ENCODE data around the gene MED27. TPM values are rescaled to one million over a fixed set of nuclear protein-coding genes. Genes with fewer than 3 reads are reported as not detected.
A peak's percentile ranks its signal among the peaks of the same experiment; 100 is the strongest.

MED27 gene
- polyA plus RNA-seq (ENCODE audit: insufficient read length in 3 of 3) = 10 to 100 TPM; 23.4 to 24.5 (median 23.6) TPM

GRCh38 chr9:132079391-132080091 is at the start of gene MED27:
TSS of gene MED27 (minus strand) at chr9:132079867. CDS start at chr9:132079844, 23 bp downstream.
- DNase-seq (ENCODE audit: low read depth in 3 of 3, low spot score in 2 of 3) = peak; percentile 78 to 88 (median 82)

- no peak for DNase-seq (ENCODE audit: low read depth in 3 of 3, low spot score in 2 of 3)
Observed at GRCh38 chr9:132127888-132128534, 48.3 kb upstream of the MED27 start.

GRCh38 chr9:132126680-132127236 is 47.1 kb upstream of the MED27 start:
- no peak for DNase-seq (ENCODE audit: low read depth in 3 of 3, low spot score in 2 of 3)

- no peak for DNase-seq (ENCODE audit: low read depth in 3 of 3, low spot score in 2 of 3)
Observed at GRCh38 chr9:132125944-132126679, 46.4 kb upstream of the MED27 start.

- no peak for DNase-seq (ENCODE audit: low read depth in 3 of 3, low spot score in 2 of 3)
Observed at GRCh38 chr9:132125361-132125760, 45.7 kb upstream of the MED27 start.

GRCh38 chr9:132124800-132125199 is 45.1 kb upstream of the MED27 start:
- DNase-seq (ENCODE audit: low read depth in 3 of 3, low spot score in 2 of 3) = no peak

- DNase-seq (ENCODE audit: low read depth in 3 of 3, low spot score in 2 of 3) = no peak
Observed at GRCh38 chr9:132121021-132121420, 41.4 kb upstream of the MED27 start.

- DNase-seq (ENCODE audit: low read depth in 3 of 3, low spot score in 2 of 3) = no peak
Observed at GRCh38 chr9:132117694-132118093, 38.0 kb upstream of the MED27 start.

GRCh38 chr9:132116583-132116982 is 36.9 kb upstream of the MED27 start:
- no peak for DNase-seq (ENCODE audit: low read depth in 3 of 3, low spot score in 2 of 3)

- peak; percentile 33 to 69 (median 54) for DNase-seq (ENCODE audit: low read depth in 3 of 3, low spot score in 2 of 3)
Observed at GRCh38 chr9:132114102-132114707, 34.5 kb upstream of the MED27 start.

GRCh38 chr9:132109291-132109690 is 29.6 kb upstream of the MED27 start:
- no peak for DNase-seq (ENCODE audit: low read depth in 3 of 3, low spot score in 2 of 3)

GRCh38 chr9:132108728-132109127 is 29.1 kb upstream of the MED27 start:
- DNase-seq (ENCODE audit: low read depth in 3 of 3, low spot score in 2 of 3) = no peak

GRCh38 chr9:132099741-132100407 is 20.2 kb upstream of the MED27 start:
- no peak for DNase-seq (ENCODE audit: low read depth in 3 of 3, low spot score in 2 of 3)

GRCh38 chr9:132099167-132099566 is 19.5 kb upstream of the MED27 start:
- no peak for DNase-seq (ENCODE audit: low read depth in 3 of 3, low spot score in 2 of 3)

GRCh38 chr9:132094314-132094791 is 14.7 kb upstream of the MED27 start:
- DNase-seq (ENCODE audit: low read depth in 3 of 3, low spot score in 2 of 3) = no peak

- DNase-seq (ENCODE audit: low read depth in 3 of 3, low spot score in 2 of 3) = no peak
Observed at GRCh38 chr9:132090771-132091170, 11.1 kb upstream of the MED27 start.

- no peak for DNase-seq (ENCODE audit: low read depth in 3 of 3, low spot score in 2 of 3)
Observed at GRCh38 chr9:132087438-132088030, 7.9 kb upstream of the MED27 start.

GRCh38 chr9:132082188-132082587 is 2.5 kb upstream of the MED27 start:
- no peak for DNase-seq (ENCODE audit: low read depth in 3 of 3, low spot score in 2 of 3)

GRCh38 chr9:132078699-132079356 is 839 bp downstream of the MED27 start:
- DNase-seq (ENCODE audit: low read depth in 3 of 3, low spot score in 2 of 3) = no peak

All from right renal cortex interstitium (tissue), 3 donors.